HepG2 (cell line): Measurements from ENCODE around the gene KCNQ2. TPM values are rescaled to one million over a fixed set of nuclear protein-coding genes. Genes with fewer than 3 reads are reported as not detected.

Experiments
- ATAC-seq: fragments of 200-7000 bp; cut with Tn5 transposase; 3 replicates; pipeline ENCODE4 v1.9.1; 2020; ENCODE audit warnings: mild to moderate bottlenecking, moderate library complexity
- BruUV-seq: library from RNA; stranded (reverse); fragments of 400-500 nt; replicated peaks from 2 replicates; lab custom pipeline; 2021; lab: Mats Ljungman, UMichigan
- CTCF ChIA-PET: fragments of 300-600 bp; formaldehyde crosslinking; extraction: SDS; loops from one replicate; lab custom pipeline; 2021; ENCODE audit warnings: low total read pairs, inconsistent platforms, low intra/inter-chr PET ratio; lab: Yijun Ruan, JAX
- POLR2A ChIA-PET: fragments of 350-600 bp; sonication (Branson Sonifier 250); formaldehyde crosslinking; loops from one replicate; lab custom pipeline; 2020; ENCODE audit warnings: antibody characterized with exemption, inconsistent platforms; lab: Yijun Ruan, JAX
- DNase-seq: peaks from one replicate; pipeline ENCODE4 v3.0.0-alpha.2; 2015; ENCODE audit warnings: low spot score
- FAIRE-seq: peaks from 3 replicates; lab custom pipeline; 2011; peaks lifted over from hg19 to GRCh38; lab: Jason Lieb, UNC
- H2AFZ ChIP-seq: one replicate; pipeline ENCODE4 v1.6.1; 2011; ENCODE audit warnings: low read length, inconsistent platforms
- H3K27ac ChIP-seq: fragments of 300-600 bp; 3 replicates; pipeline ENCODE4 v1.8.0; 2011; ENCODE audit warnings: mixed run types, mild to moderate bottlenecking, mixed read lengths, low read length, inconsistent platforms; ENCODE audit not compliant: insufficient read depth; ENCODE audit errors: extremely low read length
- H3K27me3 ChIP-seq, 2 experiments: fragments of 200-600 bp in 1 of 2; 2 replicates in 1 of 2; 3 replicates in 1 of 2; pipeline versions ENCODE4 v1.6.0 to v1.8.0; 2011; ENCODE audit warnings: low read length in 2 of 2, mild to moderate bottlenecking in 2 of 2, moderate library complexity in 2 of 2, inconsistent platforms in 1 of 2; ENCODE audit not compliant: insufficient read depth in 2 of 2, control insufficient read depth in 1 of 2
- H3K36me3 ChIP-seq, 2 experiments: fragments of 200-600 bp in 1 of 2; replicated peaks in 1 of 2; 2 replicates in 1 of 2; 3 replicates in 1 of 2; pipeline versions ENCODE4 v1.5.1 to v1.8.0; 2011; ENCODE audit warnings: low read length in 2 of 2, inconsistent platforms in 1 of 2; ENCODE audit not compliant: insufficient read depth in 2 of 2, control insufficient read depth in 1 of 2
- H3K4me1 ChIP-seq: 2 replicates; pipeline ENCODE4 v1.5.1; 2012; ENCODE audit warnings: low read length, inconsistent platforms; ENCODE audit not compliant: insufficient read depth
- H3K4me2 ChIP-seq: 2 replicates; pipeline ENCODE4 v1.6.0; 2011; ENCODE audit warnings: low read depth, low read length, inconsistent platforms
- H3K4me3 ChIP-seq, 3 experiments: fragments of 200-600 bp in 1 of 3; sonication (generic), shearing (Covaris generic) in 1 of 3; replicated peaks in 1 of 3; 2 replicates each; pipeline ENCODE4 v1.5.1; 2011 to 2016; ENCODE audit warnings: low read length in 3 of 3, inconsistent platforms in 2 of 3, low read depth in 2 of 3, mild to moderate bottlenecking in 2 of 3, control low read depth in 1 of 3, mixed read lengths in 1 of 3; ENCODE audit not compliant: insufficient read depth in 1 of 3
- H3K79me2 ChIP-seq: one replicate; pipeline ENCODE4 v1.6.1; 2011; ENCODE audit warnings: low read length, inconsistent platforms; ENCODE audit not compliant: insufficient read depth
- H3K9ac ChIP-seq: 2 replicates; pipeline ENCODE4 v1.6.0; 2011; ENCODE audit warnings: mild to moderate bottlenecking, low read depth, low read length, inconsistent platforms; ENCODE audit not compliant: insufficient read depth
- H3K9me3 ChIP-seq: 2 replicates; pipeline ENCODE4 v1.5.1; 2012; ENCODE audit warnings: mild to moderate bottlenecking, low read length
- H4K20me1 ChIP-seq: 2 replicates; pipeline ENCODE4 v1.6.0; 2011; ENCODE audit warnings: inconsistent platforms, mild to moderate bottlenecking, low read length, moderate library complexity; ENCODE audit not compliant: insufficient read depth
- BHLHE40 ChIP-seq: IDR thresholded peaks from 2 replicates; pipeline ENCODE4 v1.6.1; 2011; ENCODE audit warnings: low read length, improper control_type of control experiment
- ELF4 ChIP-seq: sonication (generic); formaldehyde crosslinking; IDR thresholded peaks from 2 replicates; pipeline ENCODE4 v1.5.0; 2020; ENCODE audit warnings: missing genetic modification reagents, mild to moderate bottlenecking, moderate library complexity, borderline replicate concordance
- EZH2 ChIP-seq: conservative IDR thresholded peaks from 2 replicates; pipeline ENCODE4 v1.6.1; 2012; ENCODE audit warnings: mild to moderate bottlenecking, low read depth, low read length, moderate library complexity
- MEF2D ChIP-seq: sonication (generic); formaldehyde crosslinking; IDR thresholded peaks from 2 replicates; pipeline ENCODE4 v1.5.1; 2020; ENCODE audit warnings: mild to moderate bottlenecking, missing genetic modification reagents
- NFRKB ChIP-seq: fragments of 450-650 bp; IDR thresholded peaks from 2 replicates; pipeline ENCODE4 v1.6.1; 2017
- PRMT3 ChIP-seq: sonication (generic); formaldehyde crosslinking; IDR thresholded peaks from 2 replicates; pipeline ENCODE4 v1.8.1; 2022; ENCODE audit warnings: low read depth, mild to moderate bottlenecking, moderate library complexity, missing genetic modification reagents, borderline replicate concordance
- ZBTB3 ChIP-seq: sonication (generic); formaldehyde crosslinking; IDR thresholded peaks from 2 replicates; pipeline ENCODE4 v1.4.0; 2020; ENCODE audit warnings: low read depth, mild to moderate bottlenecking, moderate library complexity, missing genetic modification reagents, borderline replicate concordance
- ZFP37 ChIP-seq: sonication (generic); formaldehyde crosslinking; IDR thresholded peaks from 2 replicates; pipeline ENCODE4 v1.4.0; 2020; ENCODE audit warnings: missing genetic modification reagents, borderline replicate concordance
- ZFYVE20 ChIP-seq: sonication (generic); formaldehyde crosslinking; IDR thresholded peaks from 2 replicates; pipeline ENCODE4 v1.8.0; 2023; ENCODE audit warnings: low read depth, mild to moderate bottlenecking, moderate library complexity, missing genetic modification reagents, borderline replicate concordance
- ZNF276 ChIP-seq: sonication (generic); formaldehyde crosslinking; IDR thresholded peaks from 2 replicates; pipeline ENCODE4 v1.4.0; 2020; ENCODE audit warnings: mild to moderate bottlenecking, low read depth, missing genetic modification reagents
- ZNF441 ChIP-seq: sonication (generic); formaldehyde crosslinking; IDR thresholded peaks from 2 replicates; pipeline ENCODE4 v1.7.0; 2021; ENCODE audit warnings: missing genetic modification reagents, borderline replicate concordance
- WGBS: methylation state at CpG from one replicate; pipeline ENCODE4 v1.1.6; 2017; ENCODE audit warnings: low lambda C conversion rate; 5-methylcytosine and 5-hydroxymethylcytosine counted together
- in situ Hi-C: cut with HindIII; loops from 2 replicates; pipeline ENCODE4 v1.10.0; 2017; ENCODE audit warnings: low pct_unique_long_range_greater_than_20kb; ENCODE audit not compliant: extremely low pct_ligation_motif_present
- intact Hi-C: fragments of 100-400 bp; cut with micrococcal nuclease; formaldehyde crosslinking; loops from one replicate; pipeline ENCODE4 v1.10.0; 2022; ENCODE audit not compliant: unreplicated experiment
- polyA plus RNA-seq, 8 experiments: library from polyadenylated mRNA; depleted of rRNA in 3 of 8; stranded (reverse) in 7 of 8; unstranded in 1 of 8; fragments of >200 nt; fragmentation: Illumina TruSeq in 4 of 8; extraction: Trizol in 4 of 8; gene quantifications; 2 replicates each; pipeline versions ENCODE4 v1.2.1 to v1.2.3, GENCODE V29; 2011 to 2016; ENCODE audit warnings: low read depth in 4 of 8, missing spikeins in 1 of 8, mixed read lengths in 1 of 8; ENCODE audit not compliant: insufficient read depth in 1 of 8
- total RNA-seq, 5 experiments: library from RNA; depleted of rRNA; stranded (reverse); fragments of >200 nt; fragmentation: Illumina TruSeq; extraction: Trizol; gene quantifications; 2 replicates each; pipeline ENCODE4 v1.2.3, GENCODE V29; 2016; ENCODE audit warnings: low read depth in 1 of 5

Gene KCNQ2
- total and polyA plus RNA-seq, 2 of the 13 experiments (the other 11 are each of a cell fraction or from before 2014, with no cell fraction given), result not detected

GRCh38 chr20:63420359-63421093, 51.9 kb downstream of the KCNQ2 start:
- no peak for ATAC-seq
- H3K4me3 ChIP-seq, result no peak overlapping the region
- peaks cover 6% of the 10 kb centered on the region; the same call in 1 of the 2 replicates for H4K20me1 ChIP-seq
- no peak overlapping the region for H3K4me2 ChIP-seq
- intact Hi-C loops, result no loop called here
- H3K36me3 ChIP-seq, result no peaks in the 10 kb centered on the region
- H3K4me1 ChIP-seq, result no peaks in the 10 kb centered on the region
- no peak for FAIRE-seq
- POLR2A ChIA-PET, result no interaction called here
- no peak overlapping the region for H3K9ac ChIP-seq
- peak; percentile 98 for TF ChIP-seq EZH2
- no peak for TF ChIP-seq NFRKB
- no peak overlapping the region for H3K27ac ChIP-seq
- no peak overlapping the region for H2AFZ ChIP-seq
- H3K9me3 ChIP-seq, result no peaks in the 10 kb centered on the region
- no peaks in the 10 kb centered on the region for H3K79me2 ChIP-seq
- in situ Hi-C loops, result no loop called here
- CTCF ChIA-PET, result no interaction called here
- H3K27me3 ChIP-seq, result peaks cover 69 to 100% of the 10 kb centered on the region in 2 experiments
- WGBS, result 18% methylated on average over 34 of the region's 34 CpGs
- no peak for DNase-seq
- no TSS peak for BruUV-seq

GRCh38 chr20:63419299-63419698, 53.2 kb downstream of the KCNQ2 start:
- CTCF ChIA-PET, result no interaction called here
- no peak overlapping the region for H2AFZ ChIP-seq
- no peak overlapping the region for H3K9ac ChIP-seq
- peaks cover 72 to 97% of the 10 kb centered on the region in 2 experiments for H3K27me3 ChIP-seq
- TF ChIP-seq ZNF441 (CRISPR knock-in tag) (no peak), PRMT3 (CRISPR knock-in tag) (no peak), BHLHE40 (no peak), ZNF276 (CRISPR knock-in tag) (no peak), ZFYVE20 (no peak), ZFP37 (CRISPR knock-in tag) (no peak), MEF2D (CRISPR knock-in tag) (no peak), ELF4 (CRISPR knock-in tag) (no peak), ZBTB3 (CRISPR knock-in tag) (no peak)
- TF ChIP-seq, all 625 proteins: peak for 0
- ATAC-seq, result no peak
- 55% methylated on average over 18 of the region's 24 CpGs for WGBS
- no peaks in the 10 kb centered on the region for H3K4me1 ChIP-seq
- intact Hi-C loops (no loop called here), in situ Hi-C loops (no loop called here)
- DNase-seq, result no peak
- no peak for FAIRE-seq
- no peaks in the 10 kb centered on the region for H3K36me3 ChIP-seq
- no peak overlapping the region for H3K27ac ChIP-seq
- no TSS peak for BruUV-seq
- no peaks in the 10 kb centered on the region for H3K79me2 ChIP-seq
- no peak overlapping the region for H3K4me3 ChIP-seq
- no peak overlapping the region for H3K4me2 ChIP-seq
- no peaks in the 10 kb centered on the region for H3K9me3 ChIP-seq
- peaks cover 6% of the 10 kb centered on the region; the same call in 1 of the 2 replicates for H4K20me1 ChIP-seq
- POLR2A ChIA-PET, result no interaction called here
